ENCODE measurements around the gene OVCA2.

DNA sequence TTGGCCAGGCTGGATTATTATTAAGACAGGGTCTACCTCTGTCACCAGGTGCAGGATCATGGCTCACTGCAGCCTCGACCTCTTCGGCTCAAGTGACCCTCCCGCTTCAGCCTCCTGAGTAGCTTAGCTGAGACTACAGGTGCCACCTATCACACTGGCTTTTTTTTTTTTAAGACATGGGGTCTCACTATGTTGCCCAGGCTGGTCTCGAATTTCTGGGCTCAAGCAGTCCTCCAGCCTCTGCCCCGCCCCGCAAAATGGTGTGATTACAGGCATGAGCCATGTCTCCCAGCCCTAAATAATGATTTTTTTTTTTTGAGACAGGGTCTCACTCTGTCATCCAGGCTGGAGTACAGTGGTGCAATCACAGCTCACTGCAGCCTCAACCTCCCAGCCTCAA is 5.8 kb downstream of the OVCA2 start:
- TF ChIP-seq CTCF (IDR thresholded peaks at IDR 0.05; ENCODE audit: low read depth, low read length, missing input control) (no peak), JUND (IDR thresholded peaks at IDR 0.05) (no peak)

All from liver (tissue), 3 donors.